ENCODE results near the gene C17orf67.

Gene C17orf67

DNA sequence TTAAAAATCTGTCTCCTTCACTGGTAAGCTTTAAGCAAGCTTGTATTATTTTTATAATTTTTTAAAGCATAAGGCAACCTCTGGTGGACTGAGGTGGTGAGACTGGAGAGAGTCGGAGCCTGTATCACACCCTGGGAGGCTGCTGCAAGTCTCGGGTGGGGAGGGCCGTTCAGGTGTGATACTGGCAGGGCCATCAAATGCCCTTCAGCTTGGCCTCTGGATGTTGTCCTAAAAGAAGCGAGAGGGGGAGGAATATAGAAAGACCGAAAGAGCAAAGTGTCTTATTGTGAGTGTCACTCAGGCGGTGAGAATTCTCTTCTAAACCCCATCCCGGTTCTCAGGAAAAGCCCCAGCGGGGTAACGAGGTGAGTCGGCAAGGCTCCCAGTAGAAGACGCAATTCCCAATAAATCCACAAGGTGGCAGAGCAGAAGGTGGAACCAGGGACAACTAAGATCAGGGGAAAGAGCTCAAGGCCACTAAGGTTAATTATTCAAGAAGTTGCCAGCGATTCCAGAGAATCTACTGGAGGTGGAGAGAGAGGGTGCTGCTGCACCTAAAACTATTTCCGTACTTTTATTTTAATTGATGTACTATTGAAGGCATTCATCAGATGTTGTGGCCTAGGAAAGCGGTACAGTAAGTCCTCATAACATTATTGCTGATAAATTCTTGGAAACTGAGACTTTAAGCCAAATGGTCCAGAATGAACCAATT, 14.1 kb downstream of the C17orf67 start:
- Histone ChIP-seq H3K36me3 (replicated peaks) (no peaks in the 10 kb centered on the region), H3K27me3 (replicated peaks) (no peaks in the 10 kb centered on the region), H3K4me3 (ENCODE audit: low read depth, low read length) (no peak overlapping the region), H3K27ac (no peak overlapping the region)
- in situ Hi-C loops (cut with HindIII; ENCODE audit: low pct_ligation_motif_present, low sequenced_read_pairs), result no loop called here
- DNase-seq, result peak; percentile 61
- TF ChIP-seq, protein P1, sequence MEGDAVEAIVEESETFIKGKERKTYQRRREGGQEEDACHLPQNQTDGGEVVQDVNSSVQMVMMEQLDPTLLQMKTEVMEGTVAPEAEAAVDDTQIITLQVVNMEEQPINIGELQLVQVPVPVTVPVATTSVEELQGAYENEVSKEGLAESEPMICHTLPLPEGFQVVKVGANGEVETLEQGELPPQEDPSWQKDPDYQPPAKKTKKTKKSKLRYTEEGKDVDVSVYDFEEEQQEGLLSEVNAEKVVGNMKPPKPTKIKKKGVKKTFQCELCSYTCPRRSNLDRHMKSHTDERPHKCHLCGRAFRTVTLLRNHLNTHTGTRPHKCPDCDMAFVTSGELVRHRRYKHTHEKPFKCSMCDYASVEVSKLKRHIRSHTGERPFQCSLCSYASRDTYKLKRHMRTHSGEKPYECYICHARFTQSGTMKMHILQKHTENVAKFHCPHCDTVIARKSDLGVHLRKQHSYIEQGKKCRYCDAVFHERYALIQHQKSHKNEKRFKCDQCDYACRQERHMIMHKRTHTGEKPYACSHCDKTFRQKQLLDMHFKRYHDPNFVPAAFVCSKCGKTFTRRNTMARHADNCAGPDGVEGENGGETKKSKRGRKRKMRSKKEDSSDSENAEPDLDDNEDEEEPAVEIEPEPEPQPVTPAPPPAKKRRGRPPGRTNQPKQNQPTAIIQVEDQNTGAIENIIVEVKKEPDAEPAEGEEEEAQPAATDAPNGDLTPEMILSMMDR (IDR thresholded peaks at IDR 0.05; ENCODE audit: low read depth, low read length, missing control alignments), result peak; percentile 87

DNA sequence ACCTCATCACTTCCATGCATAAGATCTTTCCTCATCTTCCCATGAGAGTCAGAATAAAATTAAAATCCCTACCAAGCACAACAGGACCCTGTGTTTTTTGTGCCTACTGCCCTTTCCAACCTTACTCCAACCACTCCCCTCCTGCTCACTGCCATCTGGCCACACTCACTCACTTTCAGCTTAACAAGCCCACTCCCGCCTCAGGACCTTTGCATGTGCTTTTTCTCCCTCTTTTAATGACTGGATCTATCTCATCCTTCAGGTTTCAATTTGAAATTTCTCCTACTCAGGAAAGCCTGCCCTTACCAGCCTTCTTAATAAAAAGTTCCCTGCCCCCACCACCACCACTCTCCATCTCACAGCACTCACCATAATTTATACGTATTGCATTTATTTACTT, 14.7 kb downstream of the C17orf67 start:
- DNase-seq, result no peak
- no peaks in the 10 kb centered on the region for H3K36me3 ChIP-seq (replicated peaks)
- in situ Hi-C loops (cut with HindIII; ENCODE audit: low pct_ligation_motif_present, low sequenced_read_pairs), result no loop called here
- TF ChIP-seq, protein P1 (IDR thresholded peaks at IDR 0.05; ENCODE audit: low read depth, low read length, missing control alignments), result no peak
- no peaks in the 10 kb centered on the region for H3K27me3 ChIP-seq (replicated peaks)
- H3K27ac ChIP-seq, result no peak overlapping the region
- H3K4me3 ChIP-seq (ENCODE audit: low read depth, low read length), result no peak overlapping the region

DNA sequence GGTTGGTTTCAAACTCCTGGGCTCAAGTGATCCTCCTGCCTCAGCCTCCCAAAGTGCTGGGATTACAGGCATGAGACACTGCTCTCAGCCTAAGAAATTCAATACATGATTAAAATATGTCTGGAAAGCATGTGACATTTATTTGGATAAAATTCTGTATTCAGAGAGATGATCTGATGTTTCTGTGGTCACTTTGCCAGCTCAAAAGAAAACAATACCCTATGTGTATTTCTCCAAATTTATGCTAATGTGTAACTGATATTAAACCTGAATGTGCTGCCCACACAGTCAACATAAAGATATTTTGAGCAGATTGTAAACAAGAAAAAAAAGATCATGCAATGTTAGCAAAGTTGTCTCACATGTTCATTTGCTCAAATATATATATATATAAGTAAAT, 16.7 kb downstream of the C17orf67 start:
- TF ChIP-seq, protein P1 (IDR thresholded peaks at IDR 0.05; ENCODE audit: low read depth, low read length, missing control alignments), result no peak
- Histone ChIP-seq H3K27ac (no peak overlapping the region), H3K36me3 (replicated peaks) (no peaks in the 10 kb centered on the region), H3K27me3 (replicated peaks) (no peaks in the 10 kb centered on the region), H3K4me3 (ENCODE audit: low read depth, low read length) (no peak overlapping the region)
- in situ Hi-C loops (cut with HindIII; ENCODE audit: low pct_ligation_motif_present, low sequenced_read_pairs), result no loop called here
- DNase-seq, result no peak

DNA sequence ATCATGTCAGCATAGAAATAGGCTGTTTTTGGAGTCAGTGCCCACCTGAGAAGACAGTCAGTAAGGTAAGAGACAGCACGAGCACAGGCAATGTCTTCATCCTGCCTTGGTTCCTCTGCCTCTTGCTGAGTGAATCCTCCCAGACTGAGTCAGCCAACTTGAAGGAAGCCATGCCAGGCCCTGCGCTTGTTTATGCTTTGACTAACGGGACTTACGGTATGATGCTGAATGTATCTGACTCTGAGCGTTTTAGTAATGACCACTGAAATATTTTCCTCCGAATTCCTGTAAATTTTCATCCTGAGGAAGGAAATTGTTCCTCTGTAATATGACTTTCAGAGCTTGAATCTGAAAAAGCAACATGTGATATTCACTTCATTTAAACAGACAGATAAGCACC, 18.0 kb downstream of the C17orf67 start:
- no peaks in the 10 kb centered on the region for H3K36me3 ChIP-seq (replicated peaks)
- peak; percentile 51 for DNase-seq
- H3K27me3 ChIP-seq (replicated peaks), result no peaks in the 10 kb centered on the region
- TF ChIP-seq, protein P1 (IDR thresholded peaks at IDR 0.05; ENCODE audit: low read depth, low read length, missing control alignments), result no peak
- H3K27ac ChIP-seq, result no peak overlapping the region
- no peak overlapping the region for H3K4me3 ChIP-seq (ENCODE audit: low read depth, low read length)
- in situ Hi-C loops (cut with HindIII; ENCODE audit: low pct_ligation_motif_present, low sequenced_read_pairs), result no loop called here

DNA sequence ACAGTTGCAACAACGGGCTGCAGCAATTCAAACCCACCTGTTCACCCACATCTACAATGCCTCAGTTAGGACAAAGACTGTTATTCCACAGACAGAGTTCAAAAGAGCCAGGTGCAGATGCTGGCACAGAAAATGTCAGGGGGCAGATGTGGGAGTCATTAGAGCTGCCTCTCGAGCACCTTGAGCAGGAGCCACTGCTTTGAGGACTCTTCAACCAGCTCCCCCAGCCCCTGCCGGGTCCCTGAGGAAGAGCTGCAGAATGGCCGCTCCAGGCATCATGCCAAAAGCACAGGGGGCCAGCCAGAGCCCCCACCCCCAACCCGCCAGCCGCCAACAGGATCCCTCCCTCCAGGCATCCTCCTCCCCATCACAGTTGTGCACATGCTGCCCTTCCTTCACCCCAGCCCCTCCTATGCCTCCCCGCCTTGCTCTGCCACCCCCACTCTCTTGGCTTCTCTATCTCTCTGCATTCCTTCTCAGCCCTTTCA, 20.8 kb downstream of the C17orf67 start:
- Histone ChIP-seq H3K27me3 (replicated peaks) (no peaks in the 10 kb centered on the region), H3K36me3 (replicated peaks) (no peaks in the 10 kb centered on the region), H3K27ac (no peak overlapping the region), H3K4me3 (ENCODE audit: low read depth, low read length) (no peak overlapping the region)
- in situ Hi-C loops (cut with HindIII; ENCODE audit: low pct_ligation_motif_present, low sequenced_read_pairs), result no loop called here
- no peak for DNase-seq
- TF ChIP-seq, protein P1 (IDR thresholded peaks at IDR 0.05; ENCODE audit: low read depth, low read length, missing control alignments), result no peak

All from brain microvascular endothelial cell (primary cell).